ENCODE measurements around the gene ARSI. TPM values are rescaled to one million over a fixed set of nuclear protein-coding genes. Genes with fewer than 3 reads are reported as not detected.

ARSI gene
- total and polyA plus RNA-seq, 2 of the 13 experiments (the other 11 are each of a cell fraction or from before 2014, with no cell fraction given): 4.2 to 33.9 TPM

DNA sequence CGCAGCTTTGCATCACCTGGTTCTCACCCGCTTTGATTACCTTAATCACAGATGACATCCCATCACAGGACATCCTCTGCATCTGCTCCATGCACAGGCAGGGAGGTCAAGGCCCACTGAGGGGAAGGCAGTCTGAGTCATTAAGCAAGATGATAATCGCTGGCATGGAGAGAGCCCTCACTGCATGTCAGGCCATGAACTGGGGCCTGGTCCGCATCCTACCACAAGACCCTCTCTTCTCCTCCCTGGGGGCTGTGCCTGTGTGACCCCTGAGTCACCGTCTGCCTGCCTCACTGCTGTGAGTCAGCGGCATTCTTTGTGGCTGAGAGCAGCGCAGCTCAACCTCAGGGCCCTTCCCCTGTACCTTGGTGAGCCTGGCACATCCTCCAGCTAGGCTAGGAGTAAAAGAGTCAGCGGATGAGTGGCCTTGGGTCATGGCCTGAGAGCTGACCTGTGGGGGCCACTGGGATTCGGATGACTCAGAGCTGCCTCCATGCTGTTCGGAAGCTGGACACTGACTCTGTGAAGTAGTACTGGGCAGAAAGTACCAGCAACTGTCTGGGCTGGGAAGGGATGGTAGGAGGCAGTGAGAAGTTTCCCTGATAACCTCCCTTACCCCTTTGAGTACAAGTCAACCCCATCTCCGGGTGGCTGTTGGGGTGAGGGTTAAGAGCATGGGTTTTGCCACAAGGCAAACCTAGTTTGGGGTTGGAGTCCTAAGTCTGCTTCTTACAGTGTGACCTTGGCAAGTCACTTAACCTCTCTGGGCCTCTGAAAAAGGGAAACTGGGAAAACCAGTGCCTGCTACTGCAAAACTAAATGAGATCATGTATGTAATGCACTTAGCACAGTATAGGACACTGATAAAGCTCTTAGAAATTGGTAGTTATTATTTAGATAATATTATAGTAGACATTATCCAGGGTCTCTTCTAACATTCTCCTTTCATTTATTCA lies 14.6 kb upstream of the ARSI start (continued):
- TF ChIP-seq RCOR2 (CRISPR knock-in tag; IDR thresholded peaks at IDR 0.05) (no peak), TBL1XR1 (IDR thresholded peaks at IDR 0.05; ENCODE audit: borderline replicate concordance, low read length, partially characterized antibody) (no peak), ETV5 (CRISPR knock-in tag; IDR thresholded peaks at IDR 0.05; ENCODE audit: borderline replicate concordance) (0 out of 2 replicates have a peak, but pooled peaks have one; percentile 6), SRY (CRISPR knock-in tag; IDR thresholded peaks at IDR 0.05) (no peak), ASH2L (IDR thresholded peaks at IDR 0.05; ENCODE audit: insufficient read length, low read depth, low read length) (no peak), ZNF780A (CRISPR knock-in tag; IDR thresholded peaks at IDR 0.05) (no peak), ARNTL (CRISPR knock-in tag; IDR thresholded peaks at IDR 0.05) (no peak), ZNF501 (CRISPR knock-in tag; IDR thresholded peaks at IDR 0.05) (0 out of 2 replicates have a peak, but pooled peaks have one; percentile 42), SALL1 (CRISPR knock-in tag; IDR thresholded peaks at IDR 0.05) (peak; percentile 64; the same call in 1 of the 2 replicates), BRD4 (CRISPR knock-in tag; IDR thresholded peaks at IDR 0.05) (no peak), KLF15 (CRISPR knock-in tag; IDR thresholded peaks at IDR 0.05; ENCODE audit: borderline replicate concordance) (no peak), MED1 (CRISPR knock-in tag; IDR thresholded peaks at IDR 0.05) (no peak), GABPB1 (CRISPR knock-in tag; IDR thresholded peaks at IDR 0.05) (no peak), SRF (IDR thresholded peaks at IDR 0.05; ENCODE audit: low read depth, low read length) (no peak), ZNF282 (IDR thresholded peaks at IDR 0.05; ENCODE audit: partially characterized antibody) (no peak), REPIN1 (CRISPR knock-in tag; IDR thresholded peaks at IDR 0.05; ENCODE audit: borderline replicate concordance, low read depth) (0 out of 2 replicates have a peak, but pooled peaks have one; percentile 55), RFXANK (CRISPR knock-in tag; IDR thresholded peaks at IDR 0.05) (no peak)
- TF ChIP-seq, protein P1, sequence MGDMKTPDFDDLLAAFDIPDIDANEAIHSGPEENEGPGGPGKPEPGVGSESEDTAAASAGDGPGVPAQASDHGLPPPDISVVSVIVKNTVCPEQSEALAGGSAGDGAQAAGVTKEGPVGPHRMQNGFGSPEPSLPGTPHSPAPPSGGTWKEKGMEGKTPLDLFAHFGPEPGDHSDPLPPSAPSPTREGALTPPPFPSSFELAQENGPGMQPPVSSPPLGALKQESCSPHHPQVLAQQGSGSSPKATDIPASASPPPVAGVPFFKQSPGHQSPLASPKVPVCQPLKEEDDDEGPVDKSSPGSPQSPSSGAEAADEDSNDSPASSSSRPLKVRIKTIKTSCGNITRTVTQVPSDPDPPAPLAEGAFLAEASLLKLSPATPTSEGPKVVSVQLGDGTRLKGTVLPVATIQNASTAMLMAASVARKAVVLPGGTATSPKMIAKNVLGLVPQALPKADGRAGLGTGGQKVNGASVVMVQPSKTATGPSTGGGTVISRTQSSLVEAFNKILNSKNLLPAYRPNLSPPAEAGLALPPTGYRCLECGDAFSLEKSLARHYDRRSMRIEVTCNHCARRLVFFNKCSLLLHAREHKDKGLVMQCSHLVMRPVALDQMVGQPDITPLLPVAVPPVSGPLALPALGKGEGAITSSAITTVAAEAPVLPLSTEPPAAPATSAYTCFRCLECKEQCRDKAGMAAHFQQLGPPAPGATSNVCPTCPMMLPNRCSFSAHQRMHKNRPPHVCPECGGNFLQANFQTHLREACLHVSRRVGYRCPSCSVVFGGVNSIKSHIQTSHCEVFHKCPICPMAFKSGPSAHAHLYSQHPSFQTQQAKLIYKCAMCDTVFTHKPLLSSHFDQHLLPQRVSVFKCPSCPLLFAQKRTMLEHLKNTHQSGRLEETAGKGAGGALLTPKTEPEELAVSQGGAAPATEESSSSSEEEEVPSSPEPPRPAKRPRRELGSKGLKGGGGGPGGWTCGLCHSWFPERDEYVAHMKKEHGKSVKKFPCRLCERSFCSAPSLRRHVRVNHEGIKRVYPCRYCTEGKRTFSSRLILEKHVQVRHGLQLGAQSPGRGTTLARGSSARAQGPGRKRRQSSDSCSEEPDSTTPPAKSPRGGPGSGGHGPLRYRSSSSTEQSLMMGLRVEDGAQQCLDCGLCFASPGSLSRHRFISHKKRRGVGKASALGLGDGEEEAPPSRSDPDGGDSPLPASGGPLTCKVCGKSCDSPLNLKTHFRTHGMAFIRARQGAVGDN (CRISPR knock-in tag; IDR thresholded peaks at IDR 0.05): peak; percentile 75
- TF ChIP-seq, protein P2, sequence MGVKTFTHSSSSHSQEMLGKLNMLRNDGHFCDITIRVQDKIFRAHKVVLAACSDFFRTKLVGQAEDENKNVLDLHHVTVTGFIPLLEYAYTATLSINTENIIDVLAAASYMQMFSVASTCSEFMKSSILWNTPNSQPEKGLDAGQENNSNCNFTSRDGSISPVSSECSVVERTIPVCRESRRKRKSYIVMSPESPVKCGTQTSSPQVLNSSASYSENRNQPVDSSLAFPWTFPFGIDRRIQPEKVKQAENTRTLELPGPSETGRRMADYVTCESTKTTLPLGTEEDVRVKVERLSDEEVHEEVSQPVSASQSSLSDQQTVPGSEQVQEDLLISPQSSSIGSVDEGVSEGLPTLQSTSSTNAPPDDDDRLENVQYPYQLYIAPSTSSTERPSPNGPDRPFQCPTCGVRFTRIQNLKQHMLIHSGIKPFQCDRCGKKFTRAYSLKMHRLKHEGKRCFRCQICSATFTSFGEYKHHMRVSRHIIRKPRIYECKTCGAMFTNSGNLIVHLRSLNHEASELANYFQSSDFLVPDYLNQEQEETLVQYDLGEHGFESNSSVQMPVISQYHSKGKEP (CRISPR knock-in tag; IDR thresholded peaks at IDR 0.05): no peak
- TF ChIP-seq, protein P3, sequence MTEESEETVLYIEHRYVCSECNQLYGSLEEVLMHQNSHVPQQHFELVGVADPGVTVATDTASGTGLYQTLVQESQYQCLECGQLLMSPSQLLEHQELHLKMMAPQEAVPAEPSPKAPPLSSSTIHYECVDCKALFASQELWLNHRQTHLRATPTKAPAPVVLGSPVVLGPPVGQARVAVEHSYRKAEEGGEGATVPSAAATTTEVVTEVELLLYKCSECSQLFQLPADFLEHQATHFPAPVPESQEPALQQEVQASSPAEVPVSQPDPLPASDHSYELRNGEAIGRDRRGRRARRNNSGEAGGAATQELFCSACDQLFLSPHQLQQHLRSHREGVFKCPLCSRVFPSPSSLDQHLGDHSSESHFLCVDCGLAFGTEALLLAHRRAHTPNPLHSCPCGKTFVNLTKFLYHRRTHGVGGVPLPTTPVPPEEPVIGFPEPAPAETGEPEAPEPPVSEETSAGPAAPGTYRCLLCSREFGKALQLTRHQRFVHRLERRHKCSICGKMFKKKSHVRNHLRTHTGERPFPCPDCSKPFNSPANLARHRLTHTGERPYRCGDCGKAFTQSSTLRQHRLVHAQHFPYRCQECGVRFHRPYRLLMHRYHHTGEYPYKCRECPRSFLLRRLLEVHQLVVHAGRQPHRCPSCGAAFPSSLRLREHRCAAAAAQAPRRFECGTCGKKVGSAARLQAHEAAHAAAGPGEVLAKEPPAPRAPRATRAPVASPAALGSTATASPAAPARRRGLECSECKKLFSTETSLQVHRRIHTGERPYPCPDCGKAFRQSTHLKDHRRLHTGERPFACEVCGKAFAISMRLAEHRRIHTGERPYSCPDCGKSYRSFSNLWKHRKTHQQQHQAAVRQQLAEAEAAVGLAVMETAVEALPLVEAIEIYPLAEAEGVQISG (CRISPR knock-in tag; IDR thresholded peaks at IDR 0.05): no peak; the same call in 1 of the 2 replicates
